HepG2 (cell line): ENCODE data around the gene TUBA4A. TPM values are rescaled to one million over a fixed set of nuclear protein-coding genes. Genes with fewer than 3 reads are reported as not detected.

Source experiments
- AKAP8 ChIP-seq: sonication (generic); formaldehyde crosslinking; IDR thresholded peaks from 2 replicates; pipeline ENCODE4 v1.5.1; 2020; ENCODE audit warnings: mild to moderate bottlenecking, missing genetic modification reagents
- CSRNP2 ChIP-seq: sonication (generic); formaldehyde crosslinking; conservative IDR thresholded peaks from 2 replicates; pipeline ENCODE4 v1.8.0; 2022; ENCODE audit warnings: low read depth, missing genetic modification reagents
- GLI4 ChIP-seq: sonication (generic); formaldehyde crosslinking; IDR thresholded peaks from 2 replicates; pipeline ENCODE4 v1.5.1; 2020; ENCODE audit warnings: missing genetic modification reagents, mild to moderate bottlenecking, moderate library complexity, borderline replicate concordance
- HNF4A ChIP-seq: sonication (generic); formaldehyde crosslinking; IDR thresholded peaks from 2 replicates; pipeline ENCODE4 v1.4.0; 2020; ENCODE audit warnings: missing genetic modification reagents
- MLLT10 ChIP-seq: sonication (generic); formaldehyde crosslinking; IDR thresholded peaks from 2 replicates; pipeline ENCODE4 v1.4.0; 2020; ENCODE audit warnings: missing genetic modification reagents
- NFIB ChIP-seq: sonication (generic); formaldehyde crosslinking; IDR thresholded peaks from 2 replicates; pipeline ENCODE4 v1.9.0; 2021; ENCODE audit warnings: missing genetic modification reagents, mild to moderate bottlenecking, borderline replicate concordance
- RNF2 ChIP-seq: fragments of 450-650 bp; conservative IDR thresholded peaks from 2 replicates; pipeline ENCODE4 v1.6.1; 2016; ENCODE audit warnings: low read depth
- THAP7 ChIP-seq: sonication (generic); formaldehyde crosslinking; IDR thresholded peaks from 2 replicates; pipeline ENCODE4 v1.8.1; 2023; ENCODE audit warnings: mild to moderate bottlenecking, missing genetic modification reagents
- ZBTB42 ChIP-seq: sonication (generic); formaldehyde crosslinking; IDR thresholded peaks from 2 replicates; pipeline ENCODE4 v1.5.0; 2020; ENCODE audit warnings: mild to moderate bottlenecking, missing genetic modification reagents
- ZNF232 ChIP-seq: sonication (generic); formaldehyde crosslinking; IDR thresholded peaks from 2 replicates; pipeline ENCODE4 v1.4.0; 2020; ENCODE audit warnings: missing genetic modification reagents, borderline replicate concordance
- ZNF503 ChIP-seq: sonication (generic); formaldehyde crosslinking; IDR thresholded peaks from 2 replicates; pipeline ENCODE4 v1.4.0; 2020; ENCODE audit warnings: missing genetic modification reagents
- ZNF639 ChIP-seq: conservative IDR thresholded peaks from 2 replicates; pipeline ENCODE4 v1.6.1; 2018; ENCODE audit warnings: missing genetic modification reagents
- ZNF644 ChIP-seq: IDR thresholded peaks from 2 replicates; pipeline ENCODE4 v1.6.1; 2016; ENCODE audit warnings: low read depth
- ZNF740 ChIP-seq: sonication (generic); formaldehyde crosslinking; IDR thresholded peaks from 2 replicates; pipeline ENCODE4 v1.4.0; 2020; ENCODE audit warnings: missing genetic modification reagents
- polyA plus RNA-seq, 8 experiments: library from polyadenylated mRNA; depleted of rRNA in 3 of 8; stranded (reverse) in 7 of 8; unstranded in 1 of 8; fragments of >200 nt; fragmentation: Illumina TruSeq in 4 of 8; extraction: Trizol in 4 of 8; gene quantifications; 2 replicates each; pipeline versions ENCODE4 v1.2.1 to v1.2.3, GENCODE V29; 2011 to 2016; ENCODE audit warnings: low read depth in 4 of 8, missing spikeins in 1 of 8, mixed read lengths in 1 of 8; ENCODE audit not compliant: insufficient read depth in 1 of 8
- total RNA-seq, 5 experiments: library from RNA; depleted of rRNA; stranded (reverse); fragments of >200 nt; fragmentation: Illumina TruSeq; extraction: Trizol; gene quantifications; 2 replicates each; pipeline ENCODE4 v1.2.3, GENCODE V29; 2016; ENCODE audit warnings: low read depth in 1 of 5

Gene TUBA4A
- total and polyA plus RNA-seq, 2 of the 13 experiments (the other 11 are each of a cell fraction or from before 2014, with no cell fraction given) = 1.3 to 12.7 TPM

GRCh38 chr2:219218217-219218731, 35.4 kb downstream of the TUBA4A start (continued):
- TF ChIP-seq ZNF639 (no peak), ZBTB42 (CRISPR knock-in tag) (no peak), HNF4A (CRISPR knock-in tag) (no peak), GLI4 (CRISPR knock-in tag) (peak; percentile 97; the same call in 1 of the 2 replicates), ZNF503 (CRISPR knock-in tag) (peak; percentile 46; the same call in 1 of the 2 replicates), CSRNP2 (CRISPR knock-in tag) (0 out of 2 replicates have a peak, but pooled peaks have one; percentile 43), ZNF740 (0 out of 2 replicates have a peak, but pooled peaks have one; percentile 32), RNF2 (no peak), ZNF232 (peak; percentile 90), THAP7 (CRISPR knock-in tag) (0 out of 2 replicates have a peak, but pooled peaks have one; percentile 16), ZNF644 (no peak), NFIB (peak; percentile 97), MLLT10 (CRISPR knock-in tag) (0 out of 2 replicates have a peak, but pooled peaks have one; percentile 14), AKAP8 (CRISPR knock-in tag) (no peak)
